Fibroblast of lung (primary cell): ENCODE results near the gene SNAPC2. TPM values are rescaled to one million over a fixed set of nuclear protein-coding genes. Genes with fewer than 3 reads are reported as not detected.
"Not testable (repeated sequence)": the region's sequence is repeated elsewhere in the genome, so short reads cannot be mapped to it uniquely, and the experiment has no call there.

Source experiments
- DNase-seq, 2 donors: peaks; one replicate each; pipeline versions ENCODE4 v3.0.0 to v3.0.0-alpha.2; 2010; ENCODE audit warnings: low read depth in 2 of 2
- H2AFZ ChIP-seq: 2 replicates; pipeline ENCODE4 v1.5.1; 2012; ENCODE audit warnings: low read length, control low read depth, inconsistent platforms
- H3K27ac ChIP-seq: 2 replicates; pipeline ENCODE4 v1.5.1; 2011; ENCODE audit warnings: low read length, control low read depth; ENCODE audit not compliant: insufficient read depth
- H3K27me3 ChIP-seq: 2 replicates; pipeline ENCODE4 v1.5.1; 2011; ENCODE audit warnings: mild to moderate bottlenecking, low read length; ENCODE audit not compliant: control insufficient read depth, insufficient read depth
- H3K36me3 ChIP-seq: 2 replicates; pipeline ENCODE4 v1.5.1; 2011; ENCODE audit warnings: low read length; ENCODE audit not compliant: control insufficient read depth, insufficient read depth
- H3K4me1 ChIP-seq: 2 replicates; pipeline ENCODE4 v1.5.1; 2011; ENCODE audit warnings: low read length; ENCODE audit not compliant: control insufficient read depth, insufficient read depth; ENCODE audit errors: extremely low read depth
- H3K4me2 ChIP-seq: 2 replicates; pipeline ENCODE4 v1.5.1; 2011; ENCODE audit warnings: low read length, control low read depth; ENCODE audit not compliant: insufficient read depth; ENCODE audit errors: extremely low read depth
- H3K4me3 ChIP-seq, 4 experiments: fragments of 200-600 bp in 1 of 4; sonication (generic) in 1 of 4; replicated peaks in 1 of 4; 2 replicates each; pipeline ENCODE4 v1.5.1; 2011 to 2016; ENCODE audit warnings: low read length in 4 of 4, low read depth in 3 of 4, mild to moderate bottlenecking in 3 of 4, control low read depth in 2 of 4, inconsistent platforms in 1 of 4, mixed read lengths in 1 of 4; ENCODE audit not compliant: insufficient read depth in 1 of 4; ENCODE audit errors: control extremely low read depth in 1 of 4
- H3K79me2 ChIP-seq: 2 replicates; pipeline ENCODE4 v1.5.1; 2012; ENCODE audit warnings: mild to moderate bottlenecking, low read length, inconsistent platforms; ENCODE audit not compliant: control insufficient read depth, insufficient read depth
- H3K9ac ChIP-seq: 2 replicates; pipeline ENCODE4 v1.5.1; 2011; ENCODE audit warnings: mild to moderate bottlenecking, low read length, control low read depth; ENCODE audit not compliant: insufficient read depth
- H3K9me3 ChIP-seq: 2 replicates; pipeline ENCODE4 v1.5.1; 2012; ENCODE audit warnings: low read depth, low read length; ENCODE audit not compliant: control insufficient read depth, insufficient read depth
- H4K20me1 ChIP-seq: 2 replicates; pipeline ENCODE4 v1.5.1; 2011; ENCODE audit warnings: low read length; ENCODE audit not compliant: control insufficient read depth, insufficient read depth; ENCODE audit errors: extremely low read depth
- CTCF ChIP-seq, 2 donors: IDR thresholded peaks in 1 of 2; conservative IDR thresholded peaks in 1 of 2; 1 replicate in 1 of 2; 2 replicates in 1 of 2; pipeline ENCODE4 v1.5.1; 2011 to 2012; ENCODE audit warnings: low read length in 2 of 2, control low read depth in 1 of 2, inconsistent platforms in 1 of 2, low read depth in 1 of 2, mild to moderate bottlenecking in 1 of 2
- EZH2 ChIP-seq: IDR thresholded peaks from 2 replicates; pipeline ENCODE4 v1.5.1; 2012; ENCODE audit warnings: low read length, control low read depth, mild to moderate bottlenecking; ENCODE audit errors: missing control alignments
- polyA plus RNA-seq, 2 donors: library from polyadenylated mRNA; depleted of rRNA in 1 of 2; stranded (reverse) in 1 of 2; unstranded in 1 of 2; fragments of >200 nt; gene quantifications; 2 replicates each; pipeline ENCODE4 v1.2.1, GENCODE V29; 2011 to 2012; ENCODE audit warnings: missing spikeins in 1 of 2
- total RNA-seq: library from RNA; depleted of rRNA; stranded (reverse); fragments of >200 nt; gene quantifications from 2 replicates; pipeline ENCODE4 v1.2.1, GENCODE V29; 2014

Gene SNAPC2
- total and polyA plus RNA-seq, 2 donors (not counting 1 experiment from before 2014, with no cell fraction given) = 11.4 to 13.4 TPM

GRCh38 chr19:7955696-7956095 is 35.6 kb downstream of the SNAPC2 start:
- TF ChIP-seq EZH2 (no peak), CTCF (conservative IDR thresholded peaks at IDR 0.05 in 1 of 2, IDR thresholded peaks at IDR 0.05 in 1 of 2; ENCODE audit: low read depth in 1 of 2, low read length in 2 of 2) (no peak)
- no peak overlapping the region for H3K4me3 ChIP-seq
- H3K36me3 ChIP-seq = no peaks in the 10 kb centered on the region
- H3K4me2 ChIP-seq = no peak overlapping the region
- H4K20me1 ChIP-seq = no peaks in the 10 kb centered on the region
- H3K9ac ChIP-seq = no peak overlapping the region
- DNase-seq = no peak
- no peaks in the 10 kb centered on the region for H3K9me3 ChIP-seq
- H3K4me1 ChIP-seq = no peaks in the 10 kb centered on the region
- no peak overlapping the region for H2AFZ ChIP-seq
- no peak overlapping the region for H3K27ac ChIP-seq
- H3K27me3 ChIP-seq = no peaks in the 10 kb centered on the region
- no peaks in the 10 kb centered on the region for H3K79me2 ChIP-seq

- no peak for DNase-seq
- Histone ChIP-seq H3K36me3 (peaks cover 7% of the 10 kb centered on the region), H3K4me1 (no peaks in the 10 kb centered on the region), H3K27ac (no peak overlapping the region), H4K20me1 (no peaks in the 10 kb centered on the region), H3K9me3 (no peaks in the 10 kb centered on the region), H2AFZ (no peak overlapping the region), H3K9ac (no peak overlapping the region), H3K4me3 (no peak overlapping the region), H3K4me2 (no peak overlapping the region), H3K27me3 (no peaks in the 10 kb centered on the region), H3K79me2 (no peaks in the 10 kb centered on the region)
- TF ChIP-seq CTCF (conservative IDR thresholded peaks at IDR 0.05 in 1 of 2, IDR thresholded peaks at IDR 0.05 in 1 of 2; ENCODE audit: low read depth in 1 of 2, low read length in 2 of 2) = no peak
- no peak for TF ChIP-seq EZH2
Measured at GRCh38 chr19:7959211-7959610, 39.1 kb downstream of the SNAPC2 start.

GRCh38 chr19:7961082-7961481 is 40.9 kb downstream of the SNAPC2 start:
- not testable (repeated sequence) for H3K4me1 ChIP-seq, H3K4me3 ChIP-seq, H3K9me3 ChIP-seq, H4K20me1 ChIP-seq, H3K27me3 ChIP-seq, H3K9ac ChIP-seq, H3K36me3 ChIP-seq, DNase-seq, H2AFZ ChIP-seq, H3K27ac ChIP-seq, H3K4me2 ChIP-seq, H3K79me2 ChIP-seq
